H1 (cell line): ENCODE measurements around the gene SCRN1. TPM values are rescaled to one million over a fixed set of nuclear protein-coding genes. Genes with fewer than 3 reads are reported as not detected.

Experiments used
- CTCF ChIA-PET: fragments of 300-600 bp; sonication (Branson Sonifier 250); formaldehyde crosslinking; loops from one replicate; lab custom pipeline; 2021; ENCODE audit not compliant: partially characterized antibody; lab: Charles Lee
- POLR2A ChIA-PET: fragments of 300-600 bp; sonication (Branson Sonifier 250); formaldehyde crosslinking; loops from one replicate; lab custom pipeline; 2021; ENCODE audit warnings: inconsistent platforms; ENCODE audit not compliant: partially characterized antibody; lab: Charles Lee
- DNase-seq, 2 experiments: peaks; one replicate each; pipeline versions ENCODE4 v3.0.0 to v3.0.0-alpha.2; 2010 to 2022; ENCODE audit warnings: low spot score in 2 of 2, low read depth in 1 of 2, mixed read lengths in 1 of 2
- FAIRE-seq: peaks from 2 replicates; lab custom pipeline; 2011; peaks lifted over from hg19 to GRCh38; lab: Jason Lieb, UNC
- H2AFZ ChIP-seq: 2 replicates; pipeline ENCODE4 v1.8.1; 2012; ENCODE audit warnings: low read length, inconsistent platforms
- H2AK5ac ChIP-seq: 2 replicates; pipeline ENCODE4 v1.6.1; 2013; ENCODE audit warnings: low read depth, low read length
- H2BK120ac ChIP-seq: replicated peaks from 2 replicates; pipeline ENCODE3; 2013; ENCODE audit warnings: low read depth, low read length, inconsistent platforms
- H2BK12ac ChIP-seq: 2 replicates; pipeline ENCODE4 v1.6.1; 2013; ENCODE audit warnings: low read depth, low read length
- H2BK15ac ChIP-seq: 2 replicates; pipeline ENCODE4 v1.6.1; 2013; ENCODE audit warnings: low read length
- H2BK20ac ChIP-seq: 2 replicates; pipeline ENCODE4 v1.6.1; 2013; ENCODE audit warnings: low read length
- H2BK5ac ChIP-seq: 2 replicates; pipeline ENCODE4 v1.6.1; 2013; ENCODE audit warnings: low read depth, low read length
- H3K14ac ChIP-seq: 2 replicates; pipeline ENCODE4 v1.6.1; 2013; ENCODE audit warnings: inconsistent platforms; ENCODE audit not compliant: insufficient read length
- H3K18ac ChIP-seq: 2 replicates; pipeline ENCODE4 v1.6.1; 2013; ENCODE audit warnings: low read length; ENCODE audit errors: extremely low read depth
- H3K23ac ChIP-seq: 2 replicates; pipeline ENCODE4 v1.6.1; 2013; ENCODE audit warnings: inconsistent platforms; ENCODE audit not compliant: insufficient read length
- H3K23me2 ChIP-seq: 2 replicates; pipeline ENCODE4 v1.6.1; 2013; ENCODE audit warnings: low read depth, low read length
- H3K27ac ChIP-seq: 2 replicates; pipeline ENCODE4 v1.6.1; 2011; ENCODE audit warnings: low read depth, low read length, inconsistent platforms
- H3K27me3 ChIP-seq, 4 experiments: replicated peaks in 1 of 4; 1 replicate in 1 of 4; 2 replicates in 3 of 4; pipeline versions ENCODE4 v1.6.1 to v1.8.1; 2011 to 2013; ENCODE audit warnings: low read length in 3 of 4, mild to moderate bottlenecking in 3 of 4, inconsistent platforms in 2 of 4, mixed read lengths in 2 of 4, moderate library complexity in 1 of 4; ENCODE audit not compliant: control insufficient read depth in 3 of 4, insufficient read depth in 3 of 4; ENCODE audit errors: extremely low read depth in 1 of 4
- H3K36me3 ChIP-seq, 4 experiments: 2 replicates each; pipeline versions ENCODE4 v1.6.1 to v1.8.1; 2011 to 2013; ENCODE audit warnings: mild to moderate bottlenecking in 4 of 4, low read length in 3 of 4, moderate library complexity in 2 of 4, control low read depth in 1 of 4, inconsistent platforms in 1 of 4; ENCODE audit not compliant: insufficient read depth in 4 of 4, control insufficient read depth in 2 of 4
- H3K4ac ChIP-seq: replicated peaks from 2 replicates; pipeline ENCODE3; 2013; ENCODE audit warnings: low read length, low read depth, mixed read lengths, inconsistent platforms; ENCODE audit not compliant: insufficient read length
- H3K4me1 ChIP-seq, 4 experiments: replicated peaks in 1 of 4; 1 replicate in 1 of 4; 2 replicates in 3 of 4; pipeline versions ENCODE4 v1.6.1 to v1.8.1; 2011 to 2013; ENCODE audit warnings: low read length in 3 of 4, inconsistent platforms in 2 of 4, mixed read lengths in 1 of 4; ENCODE audit not compliant: insufficient read depth in 4 of 4, control insufficient read depth in 3 of 4
- H3K4me2 ChIP-seq, 2 experiments: 2 replicates each; pipeline versions ENCODE4 v1.6.1 to v1.8.1; 2011 to 2013; ENCODE audit warnings: low read depth in 2 of 2, low read length in 2 of 2, control low read depth in 1 of 2, inconsistent platforms in 1 of 2, mild to moderate bottlenecking in 1 of 2; ENCODE audit not compliant: insufficient read depth in 1 of 2
- H3K4me3 ChIP-seq, 4 experiments: fragments of 200-600, 300-600 bp in 1 of 4; sonication (generic), shearing (Covaris generic), sonication (Bioruptor Twin) in 1 of 4; 2 replicates each; pipeline versions ENCODE4 v1.5.1 to v1.8.1; 2011 to 2016; ENCODE audit warnings: low read length in 4 of 4, low read depth in 3 of 4, control low read depth in 2 of 4, inconsistent platforms in 2 of 4, mild to moderate bottlenecking in 2 of 4, mixed read lengths in 1 of 4, moderate library complexity in 1 of 4; ENCODE audit not compliant: insufficient read depth in 2 of 4; ENCODE audit errors: extremely low read depth in 1 of 4
- H3K56ac ChIP-seq: replicated peaks from 2 replicates; pipeline ENCODE3; 2013; ENCODE audit warnings: low read depth, mild to moderate bottlenecking, mixed read lengths, low read length, inconsistent platforms; ENCODE audit not compliant: insufficient read length
- H3K79me1 ChIP-seq: 2 replicates; pipeline ENCODE4 v1.6.1; 2013; ENCODE audit warnings: low read depth, low read length, control low read depth
- H3K79me2 ChIP-seq, 2 experiments: 2 replicates each; pipeline versions ENCODE4 v1.6.1 to v1.8.1; 2012 to 2013; ENCODE audit warnings: low read length in 2 of 2, mild to moderate bottlenecking in 2 of 2, inconsistent platforms in 1 of 2; ENCODE audit not compliant: insufficient read depth in 2 of 2, control insufficient read depth in 1 of 2
- H3K9ac ChIP-seq, 4 experiments: replicated peaks in 1 of 4; 1 replicate in 1 of 4; 2 replicates in 3 of 4; pipeline versions ENCODE4 v1.6.1 to v1.8.1; 2011 to 2013; ENCODE audit warnings: low read depth in 3 of 4, low read length in 3 of 4, control low read depth in 2 of 4, mild to moderate bottlenecking in 2 of 4, moderate library complexity in 2 of 4, inconsistent platforms in 1 of 4; ENCODE audit errors: extremely low read depth in 1 of 4
- H3K9me3 ChIP-seq, 2 experiments: 2 replicates each; pipeline versions ENCODE4 v1.6.1 to v1.8.1; 2012 to 2013; ENCODE audit warnings: mild to moderate bottlenecking in 2 of 2, moderate library complexity in 2 of 2, control low read depth in 1 of 2, inconsistent platforms in 1 of 2, low read depth in 1 of 2, low read length in 1 of 2, mixed read lengths in 1 of 2; ENCODE audit not compliant: insufficient read depth in 2 of 2
- H4K20me1 ChIP-seq, 2 experiments: replicated peaks in 1 of 2; 2 replicates each; pipeline versions ENCODE3 to v1.8.1; 2011 to 2013; ENCODE audit warnings: inconsistent platforms in 2 of 2, low read length in 2 of 2, mild to moderate bottlenecking in 1 of 2; ENCODE audit not compliant: insufficient read depth in 2 of 2, control insufficient read depth in 1 of 2
- H4K5ac ChIP-seq: 2 replicates; pipeline ENCODE4 v1.6.1; 2013; ENCODE audit warnings: low read length, low read depth, mixed read lengths, inconsistent platforms; ENCODE audit not compliant: insufficient read length
- H4K8ac ChIP-seq: 2 replicates; pipeline ENCODE4 v1.8.0; 2013; ENCODE audit warnings: mild to moderate bottlenecking, moderate library complexity, low read length, inconsistent platforms; ENCODE audit not compliant: insufficient read depth; ENCODE audit errors: extremely low read depth
- H4K91ac ChIP-seq: replicated peaks from 2 replicates; pipeline ENCODE3; 2013; ENCODE audit warnings: low read length, mixed read lengths, inconsistent platforms; ENCODE audit not compliant: insufficient read length
- CHD2 ChIP-seq: IDR thresholded peaks from 2 replicates; pipeline ENCODE4 v1.6.1; 2012; ENCODE audit warnings: low read length, improper control_type of control experiment
- E2F6 ChIP-seq: IDR thresholded peaks from 2 replicates; pipeline ENCODE4 v1.6.1; 2012; ENCODE audit warnings: inconsistent platforms
- KDM1A ChIP-seq: fragments of 200-600, 300-600 bp; sonication (generic); IDR thresholded peaks from 2 replicates; pipeline ENCODE4 v1.7.1; 2016; ENCODE audit warnings: mild to moderate bottlenecking, low read length, borderline replicate concordance
- SIRT6 ChIP-seq: IDR thresholded peaks from one replicate; pipeline ENCODE4 v1.7.1; 2012; ENCODE audit warnings: low read length, inconsistent platforms
- SP1 ChIP-seq: IDR thresholded peaks from 2 replicates; pipeline ENCODE4 v1.6.1; 2011; ENCODE audit warnings: low read depth, low read length
- SP4 ChIP-seq: IDR thresholded peaks from 2 replicates; pipeline ENCODE4 v1.6.1; 2012; ENCODE audit warnings: low read length, inconsistent platforms
- TEAD4 ChIP-seq: IDR thresholded peaks from 2 replicates; pipeline ENCODE4 v1.6.1; 2012; ENCODE audit warnings: low read depth, low read length, inconsistent platforms, mixed read lengths
- USF2 ChIP-seq: IDR thresholded peaks from 2 replicates; pipeline ENCODE4 v1.6.1; 2011; ENCODE audit warnings: low read length, improper control_type of control experiment
- YY1 ChIP-seq: IDR thresholded peaks from 2 replicates; pipeline ENCODE4 v1.6.1; 2011; ENCODE audit warnings: low read depth, mild to moderate bottlenecking, low read length
- WGBS, 2 experiments: shearing (Covaris generic) in 1 of 2; methylation state at CpG; one replicate each; pipeline versions ENCODE4 v1.1.6 to v1.1.7; 2013 to 2015; ENCODE audit warnings: low lambda C conversion rate in 2 of 2, mixed read lengths in 2 of 2, inconsistent platforms in 1 of 2, low coverage in 1 of 2, missing lambda C conversion rate in 1 of 2; ENCODE audit not compliant: insufficient replicate concordance in 2 of 2, insufficient coverage in 1 of 2, insufficient read length in 1 of 2; ENCODE audit errors: extremely low coverage in 1 of 2, missing lambda C conversion rate in 1 of 2; 5-methylcytosine and 5-hydroxymethylcytosine counted together
- polyA plus RNA-seq, 7 experiments: library from polyadenylated mRNA; depleted of rRNA in 3 of 7; stranded (reverse) in 5 of 7; unstranded in 2 of 7; fragments of >200 nt in 5 of 7; fragments of 200-250 nt in 2 of 7; gene quantifications; 1 replicate in 5 of 7; 2 replicates in 1 of 7; 4 replicates in 1 of 7; pipeline versions ENCODE4 v1.2.1 to v1.2.3, GENCODE V29; 2011 to 2013; ENCODE audit warnings: missing spikeins in 2 of 7, mixed read lengths in 2 of 7
- total RNA-seq: library from RNA; stranded (reverse); fragmentation: NEBNext Ultra II Directional; extraction: Animal tissue kit (Norgen Biotek cat#: 25700); gene quantifications from 2 replicates; pipeline ENCODE4 v1.2.1, GENCODE V29; 2021

The SCRN1 gene
- total and polyA plus RNA-seq, 2 of the 8 experiments (the other 6 are each of a cell fraction or from before 2014, with no cell fraction given), result 36.0 to 75.8 TPM

- Histone ChIP-seq H4K5ac (no peak overlapping the region), H3K4ac (no peak overlapping the region), H2BK5ac (no peak overlapping the region), H4K20me1 (peaks cover 3 to 16% of the 10 kb centered on the region in 2 experiments), H3K4me1 (peaks cover 0 to 10% (median 4%) of the 10 kb centered on the region in 4 experiments; a peak in 5 of 7 replicates), H2BK20ac (no peak overlapping the region), H3K14ac (no peak overlapping the region), H2BK15ac (no peak overlapping the region), H3K79me2 (peaks cover 8 to 87% of the 10 kb centered on the region in 2 experiments), H2BK12ac (no peak overlapping the region), H3K9ac (no peak overlapping the region), H4K91ac (no peak overlapping the region), H3K23ac (no peak overlapping the region), H2BK120ac (no peak overlapping the region), H3K4me3 (no peak overlapping the region), H2AFZ (no peak overlapping the region), H3K27me3 (no peaks in the 10 kb centered on the region), H3K18ac (no peak overlapping the region), H3K9me3 (no peaks in the 10 kb centered on the region), H3K4me2 (no peak overlapping the region), H3K36me3 (no peaks in the 10 kb centered on the region), H3K56ac (no peak overlapping the region), H2AK5ac (no peak overlapping the region), H4K8ac (no peak overlapping the region), H3K27ac (no peak overlapping the region), H3K79me1 (peaks cover 4% of the 10 kb centered on the region; the same call in 1 of the 2 replicates), H3K23me2 (no peaks in the 10 kb centered on the region; the same call in 1 of the 2 replicates)
- POLR2A ChIA-PET, result no interaction called here
- CTCF ChIA-PET, result interaction anchor here (0.6 to 1.5 kb wide), 3 partner anchors 28 to 292 kb away, joined by 3 to 13 read pairs (median 5); no protein-coding TSS in a partner anchor
- 87% methylated on average over 3 of the region's 3 CpGs; no CpG with 5 or more reads in 1 of the 2 experiments for WGBS, 2 experiments
- FAIRE-seq (no peak), DNase-seq (no peak)
- no peak for TF ChIP-seq CHD2
- no peak for TF ChIP-seq KDM1A
- no peak for TF ChIP-seq SIRT6
- no peak for TF ChIP-seq SP1
- TF ChIP-seq TEAD4, result no peak
- TF ChIP-seq E2F6, result no peak
- TF ChIP-seq SP4, result no peak
- TF ChIP-seq USF2, result no peak
- no peak for TF ChIP-seq YY1
Measured at GRCh38 chr7:30034501-30034900, 44.9 kb upstream of the SCRN1 start.
